Fibroblast of mammary gland (primary cell): Measurements from ENCODE around the gene PTPRK.

Source experiments
- DNase-seq: peaks from one replicate; pipeline ENCODE4 v3.0.0-alpha.2; 2010; ENCODE audit warnings: low read depth
- H3K4me3 ChIP-seq: 2 replicates; pipeline ENCODE4 v1.5.1; 2011; ENCODE audit warnings: low read depth, mild to moderate bottlenecking, low read length, moderate library complexity; ENCODE audit not compliant: control insufficient read depth
- CTCF ChIP-seq: conservative IDR thresholded peaks from 2 replicates; pipeline ENCODE4 v1.5.1; 2011; ENCODE audit warnings: low read depth, low read length, inconsistent platforms; ENCODE audit not compliant: control insufficient read depth, insufficient read depth

PTPRK gene

GRCh38 chr6:128282961-128283360 is 237.4 kb downstream of the PTPRK start:
- H3K4me3 ChIP-seq, result no peak overlapping the region
- DNase-seq, result no peak
- TF ChIP-seq CTCF, result no peak

GRCh38 chr6:128280960-128281359 is 239.4 kb downstream of the PTPRK start:
- H3K4me3 ChIP-seq, result no peak overlapping the region
- DNase-seq, result no peak
- TF ChIP-seq CTCF, result no peak

- TF ChIP-seq CTCF, result no peak
- no peak for DNase-seq
Measured at GRCh38 chr6:128280066-128280465, 240.3 kb downstream of the PTPRK start.

DNA sequence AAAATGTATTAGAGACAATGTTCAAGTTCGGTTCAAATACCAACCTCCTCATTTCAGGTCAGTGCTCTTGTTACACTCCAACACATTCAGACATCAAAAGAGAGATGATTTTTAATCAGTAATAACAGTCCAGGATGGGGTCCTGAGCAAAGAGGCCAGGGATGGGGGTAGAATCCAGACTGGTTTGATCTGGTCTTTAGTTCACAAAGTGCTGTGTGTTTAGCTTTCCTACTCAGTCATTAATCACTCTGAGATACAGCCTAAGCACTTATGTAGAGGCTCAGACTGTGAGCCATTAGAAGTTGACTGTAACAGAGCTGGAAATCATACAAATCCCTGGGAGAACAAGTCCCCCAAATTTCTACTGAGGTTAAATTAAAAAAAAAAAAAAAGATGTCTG is 241.6 kb downstream of the PTPRK start:
- TF ChIP-seq CTCF, result no peak
- no peak overlapping the region for H3K4me3 ChIP-seq
- no peak for DNase-seq

More at GRCh38 chr6:128280066-128280465, 240.3 kb downstream of the PTPRK start:
- no peak overlapping the region for H3K4me3 ChIP-seq

DNA sequence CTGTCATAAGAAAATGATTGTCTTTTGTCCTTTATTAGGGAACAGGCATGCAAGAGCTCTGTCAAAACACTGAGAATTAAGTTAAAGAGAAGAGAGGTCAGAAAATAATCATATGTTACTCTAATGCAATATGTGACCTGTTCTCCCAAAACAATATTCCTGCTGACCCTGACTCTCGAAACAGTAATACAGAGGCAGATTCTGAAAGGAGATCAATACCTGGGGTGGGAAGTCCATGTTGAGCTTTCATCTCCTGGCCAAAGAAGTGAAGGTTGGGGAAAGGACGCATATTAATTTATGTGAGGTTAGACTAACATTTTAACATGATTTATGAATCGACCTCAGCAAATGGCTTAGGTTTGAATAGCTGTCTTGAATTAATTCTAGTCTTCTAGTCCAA is 243.0 kb downstream of the PTPRK start:
- no peak overlapping the region for H3K4me3 ChIP-seq
- DNase-seq, result no peak
- TF ChIP-seq CTCF, result no peak

GRCh38 chr6:128276311-128276710 is 244.1 kb downstream of the PTPRK start:
- TF ChIP-seq CTCF, result no peak
- no peak for DNase-seq

DNA sequence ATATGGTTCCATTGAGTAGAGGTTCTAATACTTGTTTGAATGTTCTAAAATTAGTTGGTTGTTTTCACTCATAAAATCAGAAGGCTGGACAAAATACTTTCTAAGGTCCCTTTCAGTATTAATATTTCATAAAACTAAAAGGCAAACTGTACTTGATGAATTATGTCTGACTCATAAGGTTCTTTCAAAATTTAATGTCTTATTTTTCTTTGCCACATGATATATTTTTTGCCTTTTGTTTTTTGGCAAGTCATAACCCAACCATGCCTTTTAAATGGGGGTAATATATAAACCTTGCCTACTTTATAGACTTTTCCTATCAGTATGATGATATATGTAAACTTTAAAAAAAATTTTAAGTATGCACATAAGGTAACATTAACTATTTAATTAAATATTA is 244.7 kb downstream of the PTPRK start:
- no peak for TF ChIP-seq CTCF
- DNase-seq, result peak; percentile 19

More at GRCh38 chr6:128276311-128276710, 244.1 kb downstream of the PTPRK start:
- no peak overlapping the region for H3K4me3 ChIP-seq

More for the DNA sequence above, 244.7 kb downstream of the PTPRK start:
- no peak overlapping the region for H3K4me3 ChIP-seq
